Measurements from ENCODE around the gene ATOX1.
A peak's percentile ranks its signal among the peaks of the same experiment; 100 is the strongest.

ATOX1 gene

DNA sequence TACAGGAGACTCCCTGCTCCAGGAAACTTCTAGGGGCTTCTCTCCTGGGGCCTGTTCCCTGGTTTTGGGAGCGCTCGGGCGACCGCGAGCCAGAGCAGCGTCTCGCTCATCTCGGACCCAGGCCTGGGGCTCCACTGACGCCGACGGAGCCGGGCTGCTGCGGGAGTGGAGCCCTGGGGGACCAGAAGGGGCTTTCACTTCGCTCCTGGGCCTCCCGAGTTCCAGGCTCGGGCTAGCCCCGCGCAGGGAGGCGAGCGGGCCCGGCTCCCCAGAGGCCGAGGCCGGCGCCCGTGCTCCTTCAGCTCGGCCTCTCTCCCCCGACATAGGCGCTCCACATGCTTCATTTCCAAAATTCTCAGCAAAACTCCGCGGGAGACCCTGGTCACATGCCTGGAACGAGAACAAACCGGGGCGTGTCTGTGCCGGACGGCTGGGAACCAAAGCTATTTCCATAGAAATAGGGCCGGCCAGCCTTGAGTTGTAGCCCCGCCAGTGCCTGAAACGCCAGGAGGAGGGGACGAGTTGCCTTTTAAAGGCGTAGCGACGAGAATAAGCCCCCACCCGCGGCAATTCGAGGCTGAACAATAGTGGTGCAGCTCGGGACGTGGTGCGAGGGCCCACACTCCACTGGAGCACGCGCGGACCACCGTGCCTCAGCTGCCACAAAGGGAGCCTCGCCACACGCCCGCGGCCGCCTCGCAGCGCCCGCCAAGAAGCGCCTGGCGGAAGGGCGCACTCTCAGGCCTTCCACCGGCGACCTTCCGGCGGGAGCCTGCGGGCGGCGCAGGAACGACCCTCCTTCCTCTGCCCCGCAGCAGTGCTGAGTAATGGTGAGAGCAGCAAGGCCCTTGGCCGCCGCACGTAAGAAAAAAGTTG, 12.2 kb upstream of the ATOX1 start:
- H3K36me3 ChIP-seq, result no peaks in the 10 kb centered on the region
- H3K4me3 ChIP-seq, result peak overlapping the region; percentile 71
- H3K27me3 ChIP-seq, result no peaks in the 10 kb centered on the region
- peak overlapping the region; percentile 99 for H3K27ac ChIP-seq
- no peaks in the 10 kb centered on the region for H3K9me3 ChIP-seq
- H3K4me1 ChIP-seq, result peaks cover 37% of the 10 kb centered on the region
- peaks cover 37% of the 10 kb centered on the region for H4K20me1 ChIP-seq
- peak overlapping the region; percentile 99 for H3K4me2 ChIP-seq
- H3K9ac ChIP-seq, result peak overlapping the region; percentile 97
- no peak for TF ChIP-seq Cebpa-rat (IDR thresholded peaks at IDR 0.05)

DNA sequence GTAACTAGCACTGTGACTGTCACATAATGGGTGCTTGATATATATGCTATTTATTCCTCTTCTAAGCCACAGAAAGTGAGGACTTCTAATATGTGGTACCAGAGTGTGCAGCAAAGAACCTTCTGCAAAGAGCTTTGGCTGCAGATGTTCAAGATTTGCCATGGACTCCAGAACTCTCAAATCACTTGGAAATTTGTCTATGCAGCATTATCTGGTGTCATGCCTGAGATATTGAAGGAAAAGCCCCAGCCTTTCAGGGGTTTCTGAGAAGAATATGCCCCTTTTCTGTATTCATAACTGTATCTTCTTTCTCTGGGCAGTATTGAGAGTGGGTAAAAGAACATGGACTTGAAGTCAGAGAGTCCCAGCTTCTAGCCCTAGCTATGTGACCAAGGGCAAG, 8.5 kb upstream of the ATOX1 start:
- no peak overlapping the region for H3K9ac ChIP-seq
- H3K4me3 ChIP-seq, result no peak overlapping the region
- H3K4me1 ChIP-seq, result peaks cover 16% of the 10 kb centered on the region
- H4K20me1 ChIP-seq, result 0 out of 2 replicates have a peak, but pooled peaks cover under 1% of the 10 kb centered on the region
- no peak overlapping the region for H3K27ac ChIP-seq
- no peaks in the 10 kb centered on the region for H3K27me3 ChIP-seq
- H3K36me3 ChIP-seq, result no peaks in the 10 kb centered on the region
- no peak overlapping the region for H3K4me2 ChIP-seq
- no peaks in the 10 kb centered on the region for H3K9me3 ChIP-seq
- no peak for TF ChIP-seq Cebpa-rat (IDR thresholded peaks at IDR 0.05)

DNA sequence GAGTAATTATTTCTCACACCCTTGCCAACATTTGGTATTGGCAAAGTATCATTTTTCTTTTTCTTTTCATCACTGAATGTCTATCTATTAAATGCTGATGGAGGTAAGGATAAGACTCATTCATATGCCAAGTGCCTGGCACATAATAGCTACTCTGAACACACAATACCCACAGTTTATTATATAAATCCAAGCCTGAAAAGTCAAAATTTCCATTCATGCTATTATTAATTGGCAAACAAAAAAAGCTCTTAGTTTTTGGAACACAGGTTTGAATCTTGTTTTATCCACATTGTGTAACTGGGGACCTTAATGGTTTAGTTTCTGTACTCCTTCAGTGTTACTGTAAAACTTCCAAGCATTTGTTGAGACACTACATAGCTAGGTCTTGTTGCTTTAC, 6.4 kb upstream of the ATOX1 start:
- Histone ChIP-seq H4K20me1 (no peaks in the 10 kb centered on the region), H3K9me3 (no peaks in the 10 kb centered on the region), H3K36me3 (no peaks in the 10 kb centered on the region), H3K4me2 (no peak overlapping the region), H3K27ac (no peak overlapping the region), H3K27me3 (no peaks in the 10 kb centered on the region), H3K4me3 (no peak overlapping the region), H3K4me1 (peaks cover 7% of the 10 kb centered on the region), H3K9ac (no peak overlapping the region)
- TF ChIP-seq Cebpa-rat (IDR thresholded peaks at IDR 0.05), result no peak

DNA sequence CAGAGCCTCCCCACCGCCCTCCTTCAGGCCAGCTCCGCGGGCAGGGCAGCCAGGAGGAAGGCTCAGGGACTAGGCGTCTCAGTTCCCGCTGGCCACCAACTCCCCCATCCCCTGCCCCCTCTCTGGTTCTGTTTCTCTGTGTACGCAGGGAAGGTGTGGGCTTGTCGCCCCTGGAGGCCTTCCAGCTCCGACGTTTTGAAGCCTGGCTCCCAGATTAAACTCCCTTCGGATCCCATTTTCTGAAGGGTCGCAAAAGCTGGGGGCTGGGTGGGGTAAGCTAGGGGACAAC, 346 bp downstream of the ATOX1 start:
- no peaks in the 10 kb centered on the region for H3K9me3 ChIP-seq
- no peak for TF ChIP-seq Cebpa-rat (IDR thresholded peaks at IDR 0.05)
- peak overlapping the region; percentile 89 for H3K4me3 ChIP-seq
- H3K4me1 ChIP-seq, result peaks cover 28% of the 10 kb centered on the region
- H3K27me3 ChIP-seq, result no peaks in the 10 kb centered on the region
- peak overlapping the region; percentile 82 for H3K27ac ChIP-seq
- H3K36me3 ChIP-seq, result peaks cover 12% of the 10 kb centered on the region
- peak overlapping the region; percentile 96 for H3K4me2 ChIP-seq
- H3K9ac ChIP-seq, result peak overlapping the region; percentile 90
- 0 out of 2 replicates have a peak, but pooled peaks cover 12% of the 10 kb centered on the region for H4K20me1 ChIP-seq

DNA sequence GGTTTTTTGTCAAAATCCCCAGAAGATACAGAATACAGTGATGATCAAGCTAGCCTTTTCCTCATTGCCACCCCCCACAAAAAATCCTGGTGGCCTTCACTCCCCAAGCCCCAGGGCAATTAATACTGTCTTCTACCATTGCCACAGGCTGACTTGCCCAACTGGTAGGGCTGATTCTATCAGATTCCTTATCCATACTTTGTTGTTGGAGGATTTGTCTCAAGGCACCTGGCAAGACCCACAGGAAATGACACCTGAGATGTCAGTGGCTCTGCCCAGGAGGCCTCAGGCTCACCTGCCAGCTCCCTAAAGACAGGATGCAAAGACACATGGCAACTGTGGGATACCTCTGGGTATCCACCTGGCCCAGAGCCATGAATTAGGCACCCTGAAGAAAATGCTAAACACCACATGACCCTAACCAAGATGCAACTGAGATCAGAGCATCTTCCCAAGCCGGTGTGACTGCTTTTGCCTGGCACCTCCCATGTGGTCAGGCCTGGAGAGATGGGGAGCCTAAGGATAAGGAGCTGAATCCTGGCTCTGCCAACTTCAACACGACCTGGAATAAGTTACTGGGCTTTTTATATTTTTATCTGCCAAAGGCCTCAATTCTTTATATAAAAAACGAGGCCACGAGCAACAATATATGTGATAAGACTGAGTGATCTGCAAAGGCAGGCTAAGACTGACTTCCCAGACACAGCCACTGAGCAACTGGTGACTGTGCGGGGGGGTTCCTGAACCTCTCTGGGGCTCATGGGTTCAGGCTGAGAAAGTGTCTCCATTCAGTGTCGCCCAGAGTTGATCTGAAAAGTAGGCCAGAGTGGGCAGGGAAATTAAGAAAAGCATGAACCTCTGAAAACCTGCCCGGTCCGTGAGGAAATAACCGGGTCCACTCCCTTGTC, 944 bp downstream of the ATOX1 start:
- H3K9ac ChIP-seq, result peak overlapping the region; percentile 90

DNA sequence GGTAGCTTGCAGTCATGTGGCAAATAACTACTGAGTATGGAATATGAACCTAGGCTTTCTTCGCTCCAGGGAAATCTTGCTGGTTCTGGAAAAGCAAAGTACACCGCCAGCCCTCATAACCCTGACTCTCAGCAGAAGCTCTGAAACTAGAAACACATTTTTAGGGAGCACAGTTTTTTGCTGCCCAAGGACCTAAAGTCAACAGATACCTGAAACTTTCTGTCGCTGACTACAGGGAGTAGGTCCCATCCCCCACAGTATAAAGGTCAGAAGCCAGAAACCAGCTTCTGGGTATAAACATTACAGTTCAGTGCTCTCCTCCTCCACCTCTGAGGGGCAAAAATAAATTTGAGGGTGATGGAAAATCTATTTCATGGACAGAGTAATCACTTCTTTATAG, 3.0 kb downstream of the ATOX1 start:
- peaks cover 22% of the 10 kb centered on the region; the same call in 1 of the 2 replicates for H4K20me1 ChIP-seq
- H3K4me1 ChIP-seq, result peaks cover 28% of the 10 kb centered on the region
- no peak for TF ChIP-seq Cebpa-rat (IDR thresholded peaks at IDR 0.05)
- H3K9me3 ChIP-seq, result no peaks in the 10 kb centered on the region
- no peak overlapping the region for H3K4me3 ChIP-seq
- H3K4me2 ChIP-seq, result peak overlapping the region; percentile 96; the same call in 1 of the 2 replicates
- no peak overlapping the region for H3K9ac ChIP-seq
- H3K27me3 ChIP-seq, result no peaks in the 10 kb centered on the region
- H3K36me3 ChIP-seq, result peaks cover 37% of the 10 kb centered on the region
- H3K27ac ChIP-seq, result no peak overlapping the region

More for the DNA sequence above, 944 bp downstream of the ATOX1 start:
- Histone ChIP-seq H4K20me1 (0 out of 2 replicates have a peak, but pooled peaks cover 12% of the 10 kb centered on the region), H3K4me3 (peak overlapping the region; percentile 89), H3K4me1 (peaks cover 28% of the 10 kb centered on the region), H3K27ac (peak overlapping the region; percentile 82), H3K4me2 (peak overlapping the region; percentile 96), H3K9me3 (no peaks in the 10 kb centered on the region), H3K36me3 (peaks cover 18% of the 10 kb centered on the region), H3K27me3 (no peaks in the 10 kb centered on the region)
- no peak for TF ChIP-seq Cebpa-rat (IDR thresholded peaks at IDR 0.05)

DNA sequence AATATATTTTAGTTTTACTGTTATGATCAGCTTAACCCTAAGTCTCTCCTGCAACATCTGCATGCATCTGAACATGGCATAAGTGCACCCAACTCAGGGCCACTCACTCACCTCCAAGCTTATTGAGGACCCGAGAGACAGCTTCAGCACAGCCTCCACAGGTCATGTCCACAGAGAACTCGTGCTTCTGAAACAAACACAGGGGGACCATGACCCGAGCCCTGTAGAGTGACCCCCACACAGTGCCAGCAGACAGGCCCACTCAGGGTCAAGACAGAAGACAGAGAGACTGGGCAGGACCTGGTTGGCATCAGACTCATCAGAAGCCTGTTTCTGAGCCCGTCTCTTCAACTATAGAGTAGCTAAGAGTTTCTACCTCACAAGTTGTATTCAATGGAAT, 6.8 kb downstream of the ATOX1 start:
- Histone ChIP-seq H3K9me3 (no peaks in the 10 kb centered on the region), H4K20me1 (peaks cover 27% of the 10 kb centered on the region), H3K4me1 (peaks cover 12% of the 10 kb centered on the region), H3K27ac (no peak overlapping the region), H3K9ac (no peak overlapping the region), H3K4me3 (no peak overlapping the region), H3K27me3 (no peaks in the 10 kb centered on the region), H3K4me2 (no peak overlapping the region), H3K36me3 (peaks cover 53% of the 10 kb centered on the region)
- TF ChIP-seq Cebpa-rat (IDR thresholded peaks at IDR 0.05), result no peak

DNA sequence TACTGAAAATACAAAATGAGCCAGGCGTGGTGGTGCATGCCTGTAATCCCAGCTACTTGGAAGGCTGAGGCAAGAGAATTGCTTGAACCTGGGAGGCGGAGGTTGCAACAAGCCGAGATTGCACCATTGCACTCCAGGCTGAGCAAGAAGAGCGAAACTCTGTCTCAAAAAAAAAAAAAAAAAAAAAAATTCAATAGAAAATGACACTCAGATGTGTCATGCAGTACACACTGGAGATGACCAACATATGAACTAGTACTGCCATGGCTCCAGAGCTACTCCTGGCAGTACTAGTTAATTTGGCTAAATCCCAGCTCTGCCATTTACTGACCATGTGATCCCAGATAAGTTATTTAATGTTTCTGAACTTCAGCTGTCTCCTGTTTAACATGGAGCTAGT, 7.3 kb downstream of the ATOX1 start:
- no peaks in the 10 kb centered on the region for H3K9me3 ChIP-seq
- H3K27me3 ChIP-seq, result no peaks in the 10 kb centered on the region
- H3K4me1 ChIP-seq, result peaks cover 12% of the 10 kb centered on the region
- peaks cover 55% of the 10 kb centered on the region for H3K36me3 ChIP-seq
- H3K27ac ChIP-seq, result no peak overlapping the region
- no peak overlapping the region for H3K4me3 ChIP-seq
- no peak overlapping the region for H3K9ac ChIP-seq
- H4K20me1 ChIP-seq, result peaks cover 29% of the 10 kb centered on the region
- H3K4me2 ChIP-seq, result no peak overlapping the region
- TF ChIP-seq Cebpa-rat (IDR thresholded peaks at IDR 0.05), result no peak

DNA sequence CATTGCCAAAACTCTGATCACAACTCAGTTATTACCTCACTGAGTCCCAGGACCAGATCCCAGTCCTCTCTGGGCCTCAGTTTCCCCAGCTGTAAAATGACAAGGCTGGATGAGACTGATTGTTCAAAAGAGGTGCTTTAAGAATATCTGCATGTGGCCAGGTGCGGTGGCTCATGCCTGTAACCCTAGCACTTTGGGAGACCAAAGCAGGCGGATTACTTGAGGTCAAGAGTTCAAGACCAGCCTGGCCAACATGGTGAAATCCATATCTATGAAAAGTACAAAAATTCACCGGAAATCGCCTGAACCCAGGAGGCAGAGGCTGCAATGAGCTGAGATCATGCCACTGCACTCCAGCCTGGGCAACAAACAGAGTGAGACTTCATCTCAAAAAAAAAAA, 8.3 kb downstream of the ATOX1 start:
- Histone ChIP-seq H3K4me1 (peaks cover 18% of the 10 kb centered on the region), H3K4me2 (no peak overlapping the region)

More for the DNA sequence above, 8.3 kb downstream of the ATOX1 start:
- Histone ChIP-seq H4K20me1 (peaks cover 28% of the 10 kb centered on the region), H3K36me3 (peaks cover 64% of the 10 kb centered on the region), H3K4me3 (no peak overlapping the region), H3K9me3 (no peaks in the 10 kb centered on the region), H3K27ac (no peak overlapping the region), H3K9ac (no peak overlapping the region), H3K27me3 (no peaks in the 10 kb centered on the region)
- no peak for TF ChIP-seq Cebpa-rat (IDR thresholded peaks at IDR 0.05)
